ENCODE data around the gene SH3RF1.
A peak's percentile ranks its signal among the peaks of the same experiment; 100 is the strongest.
"Not testable (repeated sequence)": the region's sequence is repeated elsewhere in the genome, so short reads cannot be mapped to it uniquely, and the experiment has no call there.

Gene SH3RF1

DNA sequence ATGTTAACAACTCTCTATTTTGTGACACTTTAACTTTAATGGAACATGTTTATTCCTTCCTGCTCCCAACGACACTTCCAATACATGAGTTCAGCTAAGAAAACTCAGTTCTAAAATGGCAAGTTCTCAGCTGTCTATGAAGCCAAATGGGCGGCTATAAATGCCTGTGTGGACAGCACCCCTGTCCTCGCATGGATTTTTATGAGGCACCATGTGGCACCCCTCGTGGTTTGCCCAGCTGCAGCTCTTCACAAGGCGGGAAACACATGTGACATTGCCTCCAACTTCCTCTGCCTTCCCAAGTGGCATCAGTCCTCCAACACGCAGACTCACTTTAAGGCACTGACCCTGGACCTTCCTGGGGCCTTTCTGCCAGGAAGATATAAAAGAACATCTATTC lies 48.0 kb downstream of the SH3RF1 start:
- DNase-seq = no peak

DNA sequence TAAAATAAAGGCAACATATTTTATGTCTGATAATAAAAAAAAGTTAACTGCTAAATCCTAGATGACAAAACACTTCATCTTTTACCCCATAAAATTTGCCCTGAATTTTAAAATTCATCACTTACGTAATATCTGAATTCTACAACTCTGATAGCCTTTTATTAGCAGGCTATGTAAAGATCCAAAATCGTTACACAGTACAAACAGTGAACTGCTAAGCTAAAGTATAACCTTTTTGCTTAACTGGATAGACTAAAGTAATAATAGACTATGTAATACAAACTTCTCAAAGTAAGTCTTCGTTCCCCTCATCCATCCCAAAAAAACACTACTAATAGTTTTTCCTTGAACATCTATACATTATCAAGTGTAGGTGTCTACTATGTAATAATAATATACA lies 49.1 kb downstream of the SH3RF1 start:
- DNase-seq = no peak

DNA sequence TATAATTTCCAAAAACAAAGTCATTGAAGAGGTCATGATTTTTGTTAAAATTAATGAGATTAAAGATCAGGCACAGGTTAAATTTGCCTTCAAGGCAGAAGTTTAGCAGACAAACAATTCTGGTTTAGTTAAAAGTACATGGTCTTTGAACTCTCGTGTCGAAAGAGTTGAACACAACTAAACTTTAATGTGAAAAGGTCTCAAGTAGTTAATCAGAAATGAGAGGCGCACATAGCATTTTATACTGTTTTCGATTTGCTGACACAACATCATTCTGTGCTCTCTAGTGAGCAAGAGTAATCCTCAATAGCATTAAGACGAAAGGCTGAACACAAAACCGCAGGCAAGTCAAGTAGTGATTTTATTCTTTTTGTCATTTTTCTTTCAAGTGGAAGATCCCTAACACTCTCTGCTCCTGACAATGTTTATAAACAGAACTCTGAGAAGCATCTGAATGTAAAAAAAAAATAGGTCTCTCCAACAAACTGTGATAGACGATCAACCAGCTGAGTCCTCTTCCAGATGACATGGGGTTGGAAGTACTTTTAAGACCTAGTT lies 49.8 kb downstream of the SH3RF1 start:
- no peak for DNase-seq

DNA sequence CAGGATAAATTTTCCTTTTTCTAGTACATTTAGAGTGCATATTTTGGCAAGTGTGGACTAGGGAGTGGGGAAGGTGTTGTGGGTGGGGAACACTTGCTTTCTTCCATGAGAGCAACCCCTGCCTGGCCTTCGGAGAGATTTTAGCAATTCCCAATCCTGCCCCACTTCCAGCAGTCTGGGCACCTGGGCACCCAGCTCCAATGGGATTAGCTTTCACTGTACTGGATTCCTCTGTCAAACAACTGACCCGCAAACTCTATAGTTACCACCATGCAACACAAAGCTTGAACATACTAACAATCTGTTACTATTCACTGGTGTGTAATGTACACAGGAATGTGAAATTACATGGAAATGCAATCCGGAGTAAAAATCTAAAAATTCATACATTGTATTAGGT lies 50.3 kb downstream of the SH3RF1 start:
- no peak for DNase-seq

DNA sequence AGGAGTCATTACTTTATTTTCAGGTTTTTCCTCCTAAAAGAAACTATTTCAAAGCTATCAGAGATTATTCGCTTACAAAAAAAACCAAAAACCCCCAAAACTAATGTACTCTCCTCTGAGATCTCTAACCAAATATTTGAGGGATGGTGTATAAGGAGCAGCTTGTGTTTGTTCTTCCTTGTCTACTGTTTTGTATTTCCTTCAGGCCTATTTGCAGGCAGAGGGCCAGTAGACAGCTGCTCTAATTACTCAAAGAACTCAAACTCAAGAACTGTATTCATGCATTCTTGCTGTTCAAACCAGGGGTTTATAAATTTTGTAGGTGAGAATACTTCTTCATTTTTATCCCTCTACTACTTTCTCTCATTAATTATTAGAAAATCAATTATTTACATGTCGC lies 51.3 kb downstream of the SH3RF1 start:
- no peak for DNase-seq

DNA sequence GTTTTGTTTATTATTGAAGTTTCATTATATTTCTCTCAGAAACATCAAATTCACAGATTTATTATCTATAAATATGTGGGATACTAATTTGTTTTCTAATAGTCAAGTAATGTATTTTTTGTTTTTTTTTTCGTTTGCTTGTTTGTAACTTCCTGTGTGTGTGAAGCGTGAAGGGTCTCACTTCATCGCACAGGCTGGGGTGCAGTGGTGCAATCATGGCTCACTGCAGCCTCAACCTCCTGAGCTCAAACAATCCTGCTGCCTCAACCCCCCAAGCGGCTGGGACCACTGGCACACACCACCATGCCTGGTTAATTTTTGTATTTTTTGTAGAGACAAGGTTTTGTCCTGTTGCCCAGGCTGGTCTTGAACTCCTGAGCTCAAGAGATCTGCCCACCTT lies 55.1 kb downstream of the SH3RF1 start:
- DNase-seq = no peak

DNA sequence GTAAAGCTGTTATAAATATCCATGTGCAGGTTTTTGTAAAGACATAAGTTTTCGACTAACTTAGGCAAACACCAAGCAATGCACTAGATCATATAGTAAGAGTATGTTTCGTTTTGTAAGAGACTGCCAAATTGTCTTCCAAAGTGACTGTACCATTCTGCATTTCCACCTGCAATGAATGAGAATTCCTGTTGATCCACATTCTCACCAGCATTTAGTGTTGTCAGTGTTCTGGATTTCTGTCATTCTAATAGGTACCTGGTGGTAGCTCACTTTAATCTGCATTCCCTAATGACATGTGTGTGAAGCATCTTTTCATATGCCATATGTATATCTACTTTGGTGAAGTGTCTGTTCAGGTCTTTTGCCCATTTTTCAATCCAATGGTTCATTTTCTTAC lies 57.8 kb downstream of the SH3RF1 start:
- no peak for DNase-seq

DNA sequence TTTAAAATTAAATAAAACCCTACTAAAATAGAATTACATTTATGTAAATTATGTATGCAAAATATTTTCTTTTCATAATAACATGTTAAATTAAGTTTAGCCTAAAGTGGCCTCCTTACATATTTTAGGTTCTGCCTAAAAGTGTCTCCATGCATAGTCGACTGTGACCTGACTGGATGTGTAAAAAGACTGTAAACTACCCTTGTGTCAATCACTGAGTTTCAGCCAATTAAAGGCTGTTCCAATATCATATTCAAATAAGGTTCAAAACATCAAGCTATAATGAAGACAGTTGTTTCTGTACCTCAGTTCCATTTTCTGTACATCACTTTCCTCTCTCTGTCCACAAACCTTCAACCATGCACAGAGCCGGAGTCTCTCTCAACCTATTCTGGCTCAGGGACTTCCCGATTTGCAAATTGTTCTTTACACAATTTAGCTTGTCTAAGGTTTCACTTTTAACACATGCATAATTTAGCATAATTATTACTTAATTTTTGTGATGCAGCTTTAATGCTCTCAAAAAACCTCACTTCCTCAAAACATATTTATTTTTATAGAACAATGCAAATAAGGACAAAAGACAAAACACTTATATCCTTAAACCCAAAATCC lies 60.1 kb downstream of the SH3RF1 start:
- DNase-seq = peak; percentile 70

DNA sequence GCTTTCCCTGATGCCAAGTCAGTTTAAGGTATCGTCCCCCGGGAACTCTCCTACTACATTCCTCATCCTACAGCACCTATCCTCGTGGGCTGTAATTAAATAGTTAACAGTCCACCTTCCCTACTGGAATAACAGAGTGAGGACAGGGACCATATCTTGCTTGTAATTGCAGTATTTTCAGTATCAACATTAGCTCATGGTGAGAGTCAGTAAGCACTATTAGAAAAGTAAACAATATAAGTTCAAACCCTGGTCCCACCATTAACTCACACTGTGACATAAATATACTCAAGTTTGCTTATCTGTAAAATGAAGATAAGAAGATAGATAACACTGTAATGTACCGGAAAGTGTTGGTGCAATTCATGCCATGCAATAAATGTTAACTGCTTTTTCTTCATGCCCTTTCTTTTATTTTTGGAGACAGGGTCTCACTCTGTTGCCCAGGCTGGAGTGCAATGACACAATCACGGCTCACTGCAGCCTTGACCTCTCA lies 61.3 kb downstream of the SH3RF1 start:
- no peak for DNase-seq

DNA sequence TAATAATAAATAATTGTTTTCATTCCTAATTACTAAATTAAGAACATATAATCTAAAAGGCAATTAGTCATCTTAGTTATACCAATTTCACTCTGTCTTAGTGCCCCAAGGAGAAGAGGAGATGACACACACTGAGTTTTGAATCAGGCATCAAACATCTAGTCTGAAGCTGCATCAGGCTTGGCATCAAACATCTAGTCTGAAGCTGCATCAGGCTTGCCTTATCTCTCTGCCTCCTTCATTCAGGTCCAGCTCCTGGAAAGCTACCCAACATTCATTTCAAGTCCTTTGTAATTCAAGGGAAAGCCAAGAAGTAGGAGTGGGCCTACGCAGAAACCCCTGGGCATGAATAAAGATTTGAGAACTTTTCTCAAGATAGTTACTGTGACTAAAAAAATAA lies 62.2 kb downstream of the SH3RF1 start:
- DNase-seq = no peak

DNA sequence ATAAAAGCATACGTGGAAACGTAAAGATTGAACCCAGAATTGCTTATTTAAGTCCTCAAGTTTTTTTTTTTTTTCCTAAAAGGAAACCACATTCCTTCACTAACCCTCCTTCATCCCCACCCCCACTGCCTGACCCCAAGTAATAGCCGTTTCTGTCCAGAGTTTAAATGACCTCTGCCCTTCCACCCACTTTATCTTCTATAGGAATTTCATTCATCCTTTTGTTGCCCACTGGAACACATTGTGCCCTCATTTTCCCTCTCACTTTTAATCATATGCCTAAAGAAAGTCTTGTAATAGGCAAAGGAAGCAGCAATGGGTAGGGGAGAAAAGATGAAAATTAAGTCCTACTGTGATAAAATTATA lies 62.7 kb downstream of the SH3RF1 start:
- no peak for DNase-seq

DNA sequence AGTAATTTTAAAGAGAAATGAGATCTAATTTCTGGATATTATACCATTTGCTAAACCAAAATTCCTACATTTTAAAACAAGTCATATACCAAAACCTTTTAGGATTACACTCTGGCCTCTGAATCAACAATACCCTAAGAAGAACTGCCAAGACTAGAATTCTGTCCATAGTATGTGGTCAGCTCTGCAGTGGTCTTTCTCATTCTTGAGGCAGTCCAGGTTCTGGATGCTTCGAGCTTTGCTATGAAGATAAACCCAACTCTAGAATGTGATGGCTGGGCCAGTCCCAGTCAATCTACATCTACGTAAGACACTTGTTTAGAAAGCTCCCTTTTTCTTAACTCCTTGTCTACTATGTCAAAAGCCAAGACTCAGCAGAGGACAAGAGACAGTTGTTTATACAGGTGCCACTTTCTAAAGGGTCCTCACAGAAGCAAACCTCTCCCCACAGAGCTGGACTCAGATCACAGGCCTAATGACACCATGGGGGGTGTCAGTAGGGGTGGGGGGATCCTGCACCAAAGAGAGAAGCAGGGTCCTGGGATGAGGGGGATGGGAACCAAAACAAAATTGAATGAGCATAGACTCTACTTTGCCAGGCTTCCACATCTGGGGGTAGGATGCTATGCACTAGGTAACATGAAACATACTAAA lies 63.2 kb downstream of the SH3RF1 start:
- no peak for DNase-seq

DNA sequence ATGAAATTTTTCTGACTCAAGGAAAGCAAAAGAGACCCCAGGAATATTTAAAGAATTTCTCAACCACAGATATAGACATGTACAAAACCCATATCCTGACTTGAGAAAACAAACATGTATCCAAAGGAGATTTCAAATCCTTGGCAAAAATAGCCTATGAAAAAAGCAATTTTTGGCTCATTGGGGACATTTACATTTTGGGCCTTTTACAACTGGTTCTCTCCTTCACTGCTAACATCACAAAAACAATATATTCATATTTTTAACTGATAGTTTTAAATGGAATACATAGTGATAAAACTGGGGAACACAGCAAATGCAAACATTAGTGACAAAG lies 65.0 kb downstream of the SH3RF1 start:
- DNase-seq = no peak

DNA sequence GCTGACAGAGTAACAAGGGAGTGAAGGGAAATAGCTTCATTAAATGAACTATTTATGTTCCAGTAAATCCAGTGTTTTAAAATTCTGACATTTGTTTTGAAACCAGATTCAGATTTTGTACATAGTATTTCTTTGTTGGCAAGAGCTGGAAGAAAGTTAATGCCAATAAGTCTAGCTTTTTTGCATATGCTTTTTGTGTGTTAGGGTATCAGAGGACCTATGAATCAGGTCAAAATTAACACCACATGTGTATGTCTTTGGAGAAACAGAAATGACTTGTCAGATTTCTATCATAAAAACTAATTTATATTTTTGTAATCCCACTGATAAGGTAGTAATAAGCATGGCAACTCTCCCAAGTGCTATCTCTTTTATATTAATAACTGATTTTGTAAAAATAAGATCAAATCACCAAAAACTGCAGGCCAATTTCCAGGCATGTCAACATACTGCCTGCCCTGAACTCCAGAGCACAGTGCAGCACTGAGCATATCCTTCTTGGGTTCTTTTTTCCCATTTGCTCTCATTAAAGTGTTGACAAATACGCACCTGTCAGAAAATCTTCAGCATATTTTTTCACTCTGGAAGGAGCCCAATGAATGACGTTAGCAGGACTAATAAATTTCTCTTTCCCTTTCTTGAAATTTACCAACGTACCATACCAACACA lies 65.5 kb downstream of the SH3RF1 start:
- no peak for DNase-seq

DNA sequence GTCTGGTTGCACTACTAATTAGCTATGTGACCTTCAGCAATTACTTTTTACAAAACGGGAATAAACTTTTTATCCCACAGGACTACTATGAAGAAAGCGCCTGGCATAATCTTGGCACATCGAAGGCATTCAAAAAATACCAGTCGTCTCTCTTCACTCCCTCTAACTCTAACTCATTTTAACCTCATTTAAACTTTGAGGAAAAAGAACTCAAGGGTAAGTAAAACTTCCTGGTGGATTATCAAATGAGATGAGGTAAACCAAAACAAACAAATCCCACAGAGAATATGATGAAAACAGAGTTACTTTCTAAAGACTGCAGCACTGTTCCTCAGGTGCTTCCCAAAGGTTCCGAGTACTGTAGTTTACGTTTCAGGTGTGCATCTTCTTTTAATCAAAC lies 66.9 kb downstream of the SH3RF1 start:
- DNase-seq = no peak

DNA sequence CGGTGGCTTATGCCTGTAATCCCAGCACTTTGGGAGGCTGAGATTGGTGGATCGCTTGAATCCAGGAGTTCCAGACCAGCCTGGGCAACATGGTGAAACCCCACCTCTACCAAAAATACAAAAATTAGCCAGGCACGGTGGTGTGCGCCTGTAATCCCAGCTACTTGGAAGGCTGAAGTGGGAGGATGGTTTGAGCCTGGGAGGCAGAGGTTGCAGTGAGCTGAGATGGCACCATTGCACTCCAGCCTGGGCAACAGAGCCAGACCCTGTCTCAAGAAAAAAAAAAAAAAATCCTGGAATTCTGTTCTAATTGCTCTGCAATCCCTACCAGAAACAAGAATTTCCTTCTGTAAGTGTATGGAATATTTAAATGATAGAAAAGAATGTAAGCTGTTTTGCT lies 67.5 kb downstream of the SH3RF1 start:
- DNase-seq = not testable (repeated sequence)

DNA sequence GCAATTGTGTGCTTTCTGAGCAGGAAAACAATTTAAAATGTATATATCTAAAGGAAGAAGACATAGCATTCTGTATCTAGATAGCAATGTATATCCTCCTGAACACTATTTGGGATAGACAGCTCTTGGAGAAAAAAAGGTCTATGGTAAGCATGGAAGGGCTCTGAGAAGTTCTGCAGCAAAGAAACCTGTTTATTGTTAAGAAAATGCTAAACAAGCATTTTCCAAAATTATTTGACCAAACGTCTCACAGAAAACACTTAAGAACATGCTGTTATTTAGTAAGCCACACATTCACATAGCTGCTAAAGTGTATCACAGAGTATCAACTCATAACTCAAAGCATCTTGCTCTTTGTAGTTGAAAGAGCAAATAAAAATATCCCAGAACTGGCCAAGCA lies 67.9 kb downstream of the SH3RF1 start:
- DNase-seq = no peak

DNA sequence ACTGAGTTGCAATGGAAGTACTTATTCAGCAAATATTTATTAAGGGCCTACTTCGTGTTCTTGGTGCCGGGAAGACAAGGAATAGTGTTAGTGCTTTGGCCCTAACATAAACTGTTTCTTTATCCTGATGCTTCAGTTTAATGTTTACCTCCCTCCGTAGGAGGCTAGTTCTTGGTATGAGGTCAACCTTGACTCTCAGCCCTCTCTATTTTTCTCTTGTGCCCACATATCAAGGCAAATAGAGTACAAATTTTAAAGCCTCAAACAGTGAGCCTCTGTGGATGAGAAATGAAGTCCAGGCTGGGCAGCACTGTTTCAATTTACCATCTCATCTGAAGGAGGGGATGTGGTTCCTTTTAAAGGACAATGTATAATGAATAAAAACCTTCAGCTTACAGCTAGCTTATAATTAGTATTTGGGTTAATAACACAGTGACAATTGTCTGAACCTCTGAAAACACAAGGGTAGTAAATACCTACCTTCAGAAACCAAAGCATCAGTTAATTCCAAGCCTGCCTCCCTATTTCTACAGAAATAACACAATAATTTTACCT lies 68.5 kb downstream of the SH3RF1 start:
- no peak for DNase-seq

DNA sequence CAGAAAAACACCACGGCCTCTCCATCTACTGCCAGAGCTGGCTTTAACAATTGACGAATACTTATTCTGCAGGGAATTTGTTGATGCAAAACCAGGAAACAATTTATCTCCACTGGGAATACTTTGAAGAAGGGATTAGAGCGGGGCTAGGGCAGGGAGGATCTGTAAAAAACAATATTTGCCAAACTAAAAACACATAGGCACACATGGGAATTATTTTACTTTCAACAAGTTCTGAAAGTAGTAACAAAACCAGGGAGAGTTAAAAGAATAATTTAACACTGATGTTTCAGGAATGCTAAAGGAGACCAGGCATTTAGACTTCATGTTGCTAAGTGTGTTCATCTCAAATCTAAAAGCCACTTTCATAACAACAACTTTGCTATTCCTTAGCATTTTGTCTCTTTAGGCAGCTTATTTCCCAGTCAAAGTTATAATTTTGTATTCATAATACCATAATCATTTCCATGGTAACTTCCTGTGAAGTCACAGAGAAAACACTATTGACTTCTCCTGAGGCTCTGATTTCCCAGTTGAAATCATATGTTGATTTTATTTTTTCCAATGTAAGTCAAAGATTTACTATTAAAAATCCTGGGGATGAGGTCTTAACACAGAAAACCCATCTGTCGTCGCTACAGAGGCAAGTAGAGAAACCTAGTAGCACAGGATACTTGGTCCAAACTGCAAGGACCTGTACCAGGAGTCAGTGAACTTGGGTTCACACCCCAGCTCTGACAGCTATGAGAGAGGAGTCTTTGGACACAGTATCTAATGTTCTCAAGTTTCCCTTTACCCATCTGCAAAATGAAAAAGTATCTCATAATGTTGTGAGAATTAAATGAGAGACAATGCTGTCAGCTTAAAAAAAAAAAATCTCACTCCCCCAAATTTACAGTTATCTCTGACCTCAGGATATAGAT lies 69.3 kb downstream of the SH3RF1 start:
- DNase-seq = no peak

DNA sequence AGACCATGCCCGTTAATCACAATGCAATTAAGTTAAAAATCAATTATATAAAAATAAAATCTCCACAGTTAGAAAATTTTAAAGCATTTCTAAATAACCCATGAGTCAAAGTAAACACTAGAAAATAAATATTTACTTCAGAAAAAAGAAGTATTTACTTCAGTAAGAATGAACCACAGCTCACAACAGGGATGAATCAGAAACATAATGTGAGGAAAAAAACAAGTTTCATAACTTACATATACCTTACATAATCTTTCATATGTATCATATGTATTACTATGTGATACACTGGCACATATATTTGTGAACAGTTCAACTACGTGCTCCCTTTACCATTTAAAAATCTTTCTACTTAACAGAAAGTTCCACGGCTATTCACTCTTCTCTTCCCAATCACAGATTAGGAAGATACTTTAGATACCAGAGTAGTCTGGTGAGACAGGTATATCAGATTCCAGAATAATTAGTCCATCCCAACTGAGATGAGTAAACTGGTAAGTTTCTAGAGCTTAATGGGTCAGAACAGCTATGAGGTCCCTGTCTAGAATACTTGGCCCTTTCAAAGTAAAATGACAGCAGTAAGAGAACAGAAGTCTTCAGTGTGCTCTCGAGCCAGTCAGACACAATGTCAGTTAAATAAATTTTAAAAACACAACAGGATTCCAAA lies 70.3 kb downstream of the SH3RF1 start:
- no peak for DNase-seq

DNA sequence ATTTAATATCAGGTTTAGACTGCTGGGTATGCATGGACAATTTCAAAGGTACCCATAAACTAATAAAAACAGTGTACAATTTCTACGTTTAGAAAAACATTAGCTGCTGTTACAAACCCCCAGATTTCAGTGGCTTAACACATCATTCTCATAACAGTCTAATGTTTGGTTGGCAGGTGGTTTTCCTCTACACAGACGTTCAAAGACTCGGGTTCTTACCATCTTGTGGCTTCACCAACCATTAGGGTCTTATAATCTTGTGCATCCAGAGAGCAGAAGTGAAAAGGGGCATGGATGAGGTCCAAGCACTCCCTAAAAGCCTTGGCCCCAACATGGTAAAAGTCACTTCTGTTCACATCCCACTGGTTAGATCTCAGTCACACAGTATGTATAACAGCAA lies 71.6 kb downstream of the SH3RF1 start:
- no peak for DNase-seq

DNA sequence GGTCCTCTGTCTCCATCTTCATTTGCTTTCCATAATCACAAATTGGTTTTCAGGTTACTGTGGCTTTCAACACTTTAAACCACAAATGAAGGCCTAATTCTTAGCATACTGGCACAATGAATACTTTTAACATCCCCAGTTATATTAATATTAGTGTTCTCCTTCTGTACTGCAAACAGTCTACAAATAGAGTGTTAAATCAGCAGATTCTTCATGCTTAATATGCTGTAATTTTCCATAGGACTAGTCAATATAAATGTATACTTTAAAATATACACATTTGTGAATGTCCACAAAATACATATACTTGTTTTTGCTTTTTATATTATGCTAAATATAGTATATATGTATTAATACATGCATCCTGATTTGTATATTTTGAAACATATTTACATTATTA lies 72.6 kb downstream of the SH3RF1 start:
- no peak for DNase-seq
